Measurements from ENCODE around the gene MAGEA4.
"Not testable (repeated sequence)": the region's sequence is repeated elsewhere in the genome, so short reads cannot be mapped to it uniquely, and the experiment has no call there.

MAGEA4 gene

GRCh38 chrX:151902813-151903591, 9.7 kb upstream of the MAGEA4 start:
- TF ChIP-seq CTCF (conservative IDR thresholded peaks at IDR 0.05; ENCODE audit: low read depth, low read length) = no peak
- no peak overlapping the region for H3K9ac ChIP-seq
- no peaks in the 10 kb centered on the region for H3K36me3 ChIP-seq (ENCODE audit: insufficient read depth)
- no peak overlapping the region for H2AFZ ChIP-seq (ENCODE audit: low read depth)
- no peaks in the 10 kb centered on the region for H3K27me3 ChIP-seq (ENCODE audit: insufficient read depth, low read depth)
- H3K27ac ChIP-seq = no peak overlapping the region
- no peaks in the 10 kb centered on the region for H3K79me2 ChIP-seq (ENCODE audit: insufficient read depth, low read depth)
- H3K4me2 ChIP-seq = no peak overlapping the region
- H4K20me1 ChIP-seq (ENCODE audit: insufficient read depth) = no peaks in the 10 kb centered on the region
- H3K4me1 ChIP-seq (ENCODE audit: low read depth, poor library complexity, severe bottlenecking) = no peaks in the 10 kb centered on the region
- no peak overlapping the region for H3K4me3 ChIP-seq (IDR thresholded peaks at IDR 0.05; ENCODE audit: insufficient read depth, low read depth, low read length)

GRCh38 chrX:151904989-151905388, 7.7 kb upstream of the MAGEA4 start:
- Histone ChIP-seq H3K4me3 (IDR thresholded peaks at IDR 0.05; ENCODE audit: insufficient read depth, low read depth, low read length) (no peak overlapping the region), H3K79me2 (ENCODE audit: insufficient read depth, low read depth) (no peaks in the 10 kb centered on the region), H3K4me2 (no peak overlapping the region), H3K9ac (no peak overlapping the region), H4K20me1 (ENCODE audit: insufficient read depth) (no peaks in the 10 kb centered on the region), H3K4me1 (ENCODE audit: low read depth, poor library complexity, severe bottlenecking) (no peaks in the 10 kb centered on the region), H3K27ac (no peak overlapping the region), H3K36me3 (ENCODE audit: insufficient read depth) (no peaks in the 10 kb centered on the region), H2AFZ (ENCODE audit: low read depth) (no peak overlapping the region), H3K27me3 (ENCODE audit: insufficient read depth, low read depth) (no peaks in the 10 kb centered on the region)
- no peak for TF ChIP-seq CTCF (conservative IDR thresholded peaks at IDR 0.05; ENCODE audit: low read depth, low read length)

- no peaks in the 10 kb centered on the region for H4K20me1 ChIP-seq (ENCODE audit: insufficient read depth)
- no peak overlapping the region for H3K27ac ChIP-seq
- H3K36me3 ChIP-seq (ENCODE audit: insufficient read depth) = no peaks in the 10 kb centered on the region
- H3K79me2 ChIP-seq (ENCODE audit: insufficient read depth, low read depth) = no peaks in the 10 kb centered on the region
- no peak overlapping the region for H3K9ac ChIP-seq
- TF ChIP-seq CTCF (conservative IDR thresholded peaks at IDR 0.05; ENCODE audit: low read depth, low read length) = no peak
- no peaks in the 10 kb centered on the region for H3K27me3 ChIP-seq (ENCODE audit: insufficient read depth, low read depth)
- H3K4me3 ChIP-seq (IDR thresholded peaks at IDR 0.05; ENCODE audit: insufficient read depth, low read depth, low read length) = no peak overlapping the region
- H3K4me1 ChIP-seq (ENCODE audit: low read depth, poor library complexity, severe bottlenecking) = no peaks in the 10 kb centered on the region
- no peak overlapping the region for H3K4me2 ChIP-seq
- H2AFZ ChIP-seq (ENCODE audit: low read depth) = no peak overlapping the region
Measured at GRCh38 chrX:151912221-151912620, 468 bp upstream of the MAGEA4 start.

GRCh38 chrX:151918736-151919135, 6.0 kb downstream of the MAGEA4 start:
- not testable (repeated sequence) for H3K27ac ChIP-seq; H3K4me3 ChIP-seq (IDR thresholded peaks at IDR 0.05; ENCODE audit: insufficient read depth, low read depth, low read length); H3K4me2 ChIP-seq; H2AFZ ChIP-seq (ENCODE audit: low read depth); H3K9ac ChIP-seq; H3K4me1 ChIP-seq (ENCODE audit: low read depth, poor library complexity, severe bottlenecking); H3K79me2 ChIP-seq (ENCODE audit: insufficient read depth, low read depth); H3K36me3 ChIP-seq (ENCODE audit: insufficient read depth); H3K27me3 ChIP-seq (ENCODE audit: insufficient read depth, low read depth); H4K20me1 ChIP-seq (ENCODE audit: insufficient read depth)

- H4K20me1 ChIP-seq (ENCODE audit: insufficient read depth) = no peaks in the 10 kb centered on the region
- no peak overlapping the region for H3K4me3 ChIP-seq (IDR thresholded peaks at IDR 0.05; ENCODE audit: insufficient read depth, low read depth, low read length)
- no peaks in the 10 kb centered on the region for H3K27me3 ChIP-seq (ENCODE audit: insufficient read depth, low read depth)
- H3K4me2 ChIP-seq = no peak overlapping the region
- no peak overlapping the region for H3K27ac ChIP-seq
- H3K9ac ChIP-seq = no peak overlapping the region
- no peaks in the 10 kb centered on the region for H3K4me1 ChIP-seq (ENCODE audit: low read depth, poor library complexity, severe bottlenecking)
- no peak for TF ChIP-seq CTCF (conservative IDR thresholded peaks at IDR 0.05; ENCODE audit: low read depth, low read length)
- no peaks in the 10 kb centered on the region for H3K79me2 ChIP-seq (ENCODE audit: insufficient read depth, low read depth)
- no peak overlapping the region for H2AFZ ChIP-seq (ENCODE audit: low read depth)
- no peaks in the 10 kb centered on the region for H3K36me3 ChIP-seq (ENCODE audit: insufficient read depth)
Measured at GRCh38 chrX:151919610-151920009, 6.9 kb downstream of the MAGEA4 start.
